ENCODE measurements around the gene TTLL11. TPM values are rescaled to one million over a fixed set of nuclear protein-coding genes. Genes with fewer than 3 reads are reported as not detected.

Gene TTLL11
- total RNA-seq, 1 donor from 2014 or later = 6.9 TPM

DNA sequence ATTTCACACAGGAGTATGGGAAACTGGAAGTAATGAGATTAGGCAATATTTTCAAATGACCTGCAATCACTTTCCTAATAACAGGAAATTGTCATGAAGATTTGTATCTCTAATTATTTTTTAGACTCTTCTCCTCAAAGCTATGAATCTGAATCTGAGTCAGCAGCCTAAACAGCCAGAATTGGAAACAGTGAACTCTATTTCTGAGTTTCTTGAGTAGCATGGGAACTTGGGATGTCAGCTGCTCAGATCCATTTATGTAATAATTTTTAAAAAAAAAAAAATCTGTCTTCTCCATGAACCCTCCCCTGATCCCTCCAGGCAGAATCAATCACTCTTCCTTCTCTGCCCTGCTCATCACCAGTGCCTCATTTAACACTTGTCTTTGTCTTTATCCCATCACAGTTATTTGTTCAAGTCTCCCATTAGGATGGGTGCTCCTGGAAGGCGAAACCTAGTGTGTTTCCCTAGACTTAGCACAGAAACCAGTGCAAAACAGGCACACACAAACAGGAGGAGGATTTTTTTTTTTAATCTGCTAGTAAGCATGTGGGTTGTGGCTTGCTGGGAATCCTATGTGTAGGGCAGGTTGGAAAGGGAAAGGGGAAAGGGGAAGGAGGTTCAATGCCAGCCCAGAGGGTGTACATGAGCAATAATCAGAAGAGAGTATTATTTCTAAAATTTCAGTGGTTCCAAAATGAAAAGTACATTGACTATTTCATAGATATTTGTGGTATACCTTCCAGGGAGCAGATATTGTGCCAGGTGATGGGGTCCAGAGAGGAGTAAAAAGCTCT lies 186.8 kb downstream of the TTLL11 start:
- Mint-ChIP-seq H3K36me3 (ENCODE audit: low read depth, unreplicated experiment) (no peaks in the 10 kb centered on the region), H3K9me3 (ENCODE audit: unreplicated experiment) (peaks cover 3% of the 10 kb centered on the region), H3K4me3 (ENCODE audit: unreplicated experiment) (no peak overlapping the region), H3K4me1 (ENCODE audit: low read depth, unreplicated experiment) (peaks cover 21% of the 10 kb centered on the region), H3K27me3 (ENCODE audit: low read depth, unreplicated experiment) (peaks cover 19% of the 10 kb centered on the region), H3K27ac (ENCODE audit: unreplicated experiment) (no peak overlapping the region)
- no peaks in the 10 kb centered on the region for H3K79me2 ChIP-seq (ENCODE audit: insufficient read depth, low read length)
- H2AFZ ChIP-seq (ENCODE audit: low read depth, low read length) = no peak overlapping the region
- no peaks in the 10 kb centered on the region for H3K36me3 ChIP-seq (ENCODE audit: insufficient read depth, low read length)
- H3K27me3 ChIP-seq (ENCODE audit: insufficient read depth, low read length) = no peaks in the 10 kb centered on the region
- no peak for TF ChIP-seq EZH2 (IDR thresholded peaks at IDR 0.05; ENCODE audit: insufficient read depth, low read length)
- TF ChIP-seq, protein P1, sequence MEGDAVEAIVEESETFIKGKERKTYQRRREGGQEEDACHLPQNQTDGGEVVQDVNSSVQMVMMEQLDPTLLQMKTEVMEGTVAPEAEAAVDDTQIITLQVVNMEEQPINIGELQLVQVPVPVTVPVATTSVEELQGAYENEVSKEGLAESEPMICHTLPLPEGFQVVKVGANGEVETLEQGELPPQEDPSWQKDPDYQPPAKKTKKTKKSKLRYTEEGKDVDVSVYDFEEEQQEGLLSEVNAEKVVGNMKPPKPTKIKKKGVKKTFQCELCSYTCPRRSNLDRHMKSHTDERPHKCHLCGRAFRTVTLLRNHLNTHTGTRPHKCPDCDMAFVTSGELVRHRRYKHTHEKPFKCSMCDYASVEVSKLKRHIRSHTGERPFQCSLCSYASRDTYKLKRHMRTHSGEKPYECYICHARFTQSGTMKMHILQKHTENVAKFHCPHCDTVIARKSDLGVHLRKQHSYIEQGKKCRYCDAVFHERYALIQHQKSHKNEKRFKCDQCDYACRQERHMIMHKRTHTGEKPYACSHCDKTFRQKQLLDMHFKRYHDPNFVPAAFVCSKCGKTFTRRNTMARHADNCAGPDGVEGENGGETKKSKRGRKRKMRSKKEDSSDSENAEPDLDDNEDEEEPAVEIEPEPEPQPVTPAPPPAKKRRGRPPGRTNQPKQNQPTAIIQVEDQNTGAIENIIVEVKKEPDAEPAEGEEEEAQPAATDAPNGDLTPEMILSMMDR (IDR thresholded peaks at IDR 0.05; ENCODE audit: insufficient read depth, low read depth, low read length) = no peak
- no peak overlapping the region for H3K4me3 ChIP-seq (ENCODE audit: insufficient read depth, low read depth, low read length)
- no peak overlapping the region for H3K9ac ChIP-seq (ENCODE audit: low read length)
- FAIRE-seq (no peak), DNase-seq (ENCODE audit: low read depth) (no peak)
- no peak overlapping the region for H3K27ac ChIP-seq (ENCODE audit: low read depth, low read length)
- H4K20me1 ChIP-seq (ENCODE audit: insufficient read depth, low read length) = no peaks in the 10 kb centered on the region
- no peaks in the 10 kb centered on the region for H3K9me3 ChIP-seq (ENCODE audit: insufficient read depth, low read depth, low read length)
- H3K4me2 ChIP-seq (ENCODE audit: low read length) = no peak overlapping the region
- peaks cover 16% of the 10 kb centered on the region for H3K4me1 ChIP-seq (ENCODE audit: insufficient read depth, low read length)

DNA sequence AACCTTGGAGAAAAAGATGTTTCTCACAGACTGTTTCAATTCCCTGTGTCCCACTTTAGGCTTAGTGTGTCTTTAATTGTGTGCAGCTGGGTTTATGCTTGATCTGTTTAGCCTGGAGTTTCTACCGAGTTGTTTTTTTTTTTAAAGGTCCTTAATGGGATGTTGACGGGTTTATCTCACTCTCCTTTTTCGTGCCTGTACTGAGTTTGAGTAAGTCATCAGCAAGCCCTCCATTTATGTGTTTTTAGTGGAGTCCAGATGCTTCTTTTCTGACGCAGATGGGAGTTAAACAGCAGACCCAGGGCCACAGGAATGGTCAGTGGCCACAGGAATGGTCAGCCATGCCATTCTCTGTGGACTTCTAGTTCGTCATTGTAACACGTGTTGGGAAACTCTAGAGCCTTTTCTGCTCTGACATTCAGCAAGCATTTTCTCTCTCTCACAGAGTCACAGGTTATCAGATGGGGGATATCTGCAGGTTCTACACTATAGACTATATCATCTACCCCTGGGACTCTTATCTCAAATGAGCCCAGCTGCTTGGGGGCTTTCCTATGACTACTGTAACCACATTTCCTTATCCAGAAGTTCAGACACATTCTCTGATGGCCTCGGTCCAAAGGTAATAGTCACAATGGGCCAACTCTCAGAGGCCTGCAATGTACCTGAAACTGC lies 190.5 kb downstream of the TTLL11 start:
- H4K20me1 ChIP-seq (ENCODE audit: insufficient read depth, low read length) = no peaks in the 10 kb centered on the region
- peak; percentile 34 for FAIRE-seq

More for the DNA sequence above, 190.5 kb downstream of the TTLL11 start:
- peaks cover 6% of the 10 kb centered on the region for H3K27me3 Mint-ChIP-seq (ENCODE audit: low read depth, unreplicated experiment)
- peak; percentile 100 for DNase-seq (ENCODE audit: low read depth)
- H3K9ac ChIP-seq (ENCODE audit: low read length) = peak overlapping the region; percentile 79
- H3K36me3 Mint-ChIP-seq (ENCODE audit: low read depth, unreplicated experiment) = no peaks in the 10 kb centered on the region
- H2AFZ ChIP-seq (ENCODE audit: low read depth, low read length) = no peak overlapping the region
- H3K9me3 ChIP-seq (ENCODE audit: insufficient read depth, low read depth, low read length) = no peaks in the 10 kb centered on the region
- H3K79me2 ChIP-seq (ENCODE audit: insufficient read depth, low read length) = no peaks in the 10 kb centered on the region
- no peak overlapping the region for H3K27ac Mint-ChIP-seq (ENCODE audit: unreplicated experiment)
- H3K9me3 Mint-ChIP-seq (ENCODE audit: unreplicated experiment) = peaks cover 7% of the 10 kb centered on the region
- H3K4me3 Mint-ChIP-seq (ENCODE audit: unreplicated experiment) = no peak overlapping the region
- peak overlapping the region; percentile 92 for H3K27ac ChIP-seq (ENCODE audit: low read depth, low read length)
- H3K4me2 ChIP-seq (ENCODE audit: low read length) = peak overlapping the region; percentile 73
- H3K36me3 ChIP-seq (ENCODE audit: insufficient read depth, low read length) = no peaks in the 10 kb centered on the region
- no peaks in the 10 kb centered on the region for H3K27me3 ChIP-seq (ENCODE audit: insufficient read depth, low read length)
- H3K4me1 Mint-ChIP-seq (ENCODE audit: low read depth, unreplicated experiment) = peaks cover 12% of the 10 kb centered on the region
- peak overlapping the region; percentile 20 for H3K4me3 ChIP-seq (ENCODE audit: insufficient read depth, low read depth, low read length)
- peaks cover 16% of the 10 kb centered on the region for H3K4me1 ChIP-seq (ENCODE audit: insufficient read depth, low read length)
- no peak for TF ChIP-seq EZH2 (IDR thresholded peaks at IDR 0.05; ENCODE audit: insufficient read depth, low read length)
- TF ChIP-seq, protein P1 (IDR thresholded peaks at IDR 0.05; ENCODE audit: insufficient read depth, low read depth, low read length) = no peak
